ENCODE data around the gene HDAC2.

DNA sequence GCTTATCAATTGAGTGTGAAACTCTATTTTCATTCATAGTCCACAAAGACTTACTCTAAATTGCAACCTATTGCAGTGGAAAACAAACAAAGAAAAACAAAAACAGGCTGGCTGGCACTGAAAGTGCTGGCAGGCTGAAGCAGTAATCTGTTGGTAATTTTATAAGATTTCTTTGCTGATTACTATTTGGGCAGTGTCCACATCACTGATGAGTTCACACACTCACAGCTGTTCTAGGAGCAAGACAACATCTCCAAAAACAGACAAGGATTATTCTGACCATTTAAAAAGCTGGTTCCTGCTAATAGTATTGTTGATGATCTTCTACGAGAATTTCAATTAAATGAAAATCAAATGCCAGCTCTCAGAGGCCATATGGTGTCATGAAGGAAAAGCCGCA, 86.9 kb downstream of the HDAC2 start:
- TF ChIP-seq, protein P1, sequence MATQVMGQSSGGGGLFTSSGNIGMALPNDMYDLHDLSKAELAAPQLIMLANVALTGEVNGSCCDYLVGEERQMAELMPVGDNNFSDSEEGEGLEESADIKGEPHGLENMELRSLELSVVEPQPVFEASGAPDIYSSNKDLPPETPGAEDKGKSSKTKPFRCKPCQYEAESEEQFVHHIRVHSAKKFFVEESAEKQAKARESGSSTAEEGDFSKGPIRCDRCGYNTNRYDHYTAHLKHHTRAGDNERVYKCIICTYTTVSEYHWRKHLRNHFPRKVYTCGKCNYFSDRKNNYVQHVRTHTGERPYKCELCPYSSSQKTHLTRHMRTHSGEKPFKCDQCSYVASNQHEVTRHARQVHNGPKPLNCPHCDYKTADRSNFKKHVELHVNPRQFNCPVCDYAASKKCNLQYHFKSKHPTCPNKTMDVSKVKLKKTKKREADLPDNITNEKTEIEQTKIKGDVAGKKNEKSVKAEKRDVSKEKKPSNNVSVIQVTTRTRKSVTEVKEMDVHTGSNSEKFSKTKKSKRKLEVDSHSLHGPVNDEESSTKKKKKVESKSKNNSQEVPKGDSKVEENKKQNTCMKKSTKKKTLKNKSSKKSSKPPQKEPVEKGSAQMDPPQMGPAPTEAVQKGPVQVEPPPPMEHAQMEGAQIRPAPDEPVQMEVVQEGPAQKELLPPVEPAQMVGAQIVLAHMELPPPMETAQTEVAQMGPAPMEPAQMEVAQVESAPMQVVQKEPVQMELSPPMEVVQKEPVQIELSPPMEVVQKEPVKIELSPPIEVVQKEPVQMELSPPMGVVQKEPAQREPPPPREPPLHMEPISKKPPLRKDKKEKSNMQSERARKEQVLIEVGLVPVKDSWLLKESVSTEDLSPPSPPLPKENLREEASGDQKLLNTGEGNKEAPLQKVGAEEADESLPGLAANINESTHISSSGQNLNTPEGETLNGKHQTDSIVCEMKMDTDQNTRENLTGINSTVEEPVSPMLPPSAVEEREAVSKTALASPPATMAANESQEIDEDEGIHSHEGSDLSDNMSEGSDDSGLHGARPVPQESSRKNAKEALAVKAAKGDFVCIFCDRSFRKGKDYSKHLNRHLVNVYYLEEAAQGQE (IDR thresholded peaks at IDR 0.05; ENCODE audit: borderline replicate concordance in 1 of 2, low read depth in 1 of 2, low read length in 2 of 2): no peak
- TF ChIP-seq, protein P2, sequence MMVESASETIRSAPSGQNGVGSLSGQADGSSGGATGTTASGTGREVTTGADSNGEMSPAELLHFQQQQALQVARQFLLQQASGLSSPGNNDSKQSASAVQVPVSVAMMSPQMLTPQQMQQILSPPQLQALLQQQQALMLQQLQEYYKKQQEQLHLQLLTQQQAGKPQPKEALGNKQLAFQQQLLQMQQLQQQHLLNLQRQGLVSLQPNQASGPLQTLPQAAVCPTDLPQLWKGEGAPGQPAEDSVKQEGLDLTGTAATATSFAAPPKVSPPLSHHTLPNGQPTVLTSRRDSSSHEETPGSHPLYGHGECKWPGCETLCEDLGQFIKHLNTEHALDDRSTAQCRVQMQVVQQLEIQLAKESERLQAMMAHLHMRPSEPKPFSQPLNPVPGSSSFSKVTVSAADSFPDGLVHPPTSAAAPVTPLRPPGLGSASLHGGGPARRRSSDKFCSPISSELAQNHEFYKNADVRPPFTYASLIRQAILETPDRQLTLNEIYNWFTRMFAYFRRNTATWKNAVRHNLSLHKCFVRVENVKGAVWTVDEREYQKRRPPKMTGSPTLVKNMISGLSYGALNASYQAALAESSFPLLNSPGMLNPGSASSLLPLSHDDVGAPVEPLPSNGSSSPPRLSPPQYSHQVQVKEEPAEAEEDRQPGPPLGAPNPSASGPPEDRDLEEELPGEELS (CRISPR knock-in tag; IDR thresholded peaks at IDR 0.05): no peak
- TF ChIP-seq, protein P3, sequence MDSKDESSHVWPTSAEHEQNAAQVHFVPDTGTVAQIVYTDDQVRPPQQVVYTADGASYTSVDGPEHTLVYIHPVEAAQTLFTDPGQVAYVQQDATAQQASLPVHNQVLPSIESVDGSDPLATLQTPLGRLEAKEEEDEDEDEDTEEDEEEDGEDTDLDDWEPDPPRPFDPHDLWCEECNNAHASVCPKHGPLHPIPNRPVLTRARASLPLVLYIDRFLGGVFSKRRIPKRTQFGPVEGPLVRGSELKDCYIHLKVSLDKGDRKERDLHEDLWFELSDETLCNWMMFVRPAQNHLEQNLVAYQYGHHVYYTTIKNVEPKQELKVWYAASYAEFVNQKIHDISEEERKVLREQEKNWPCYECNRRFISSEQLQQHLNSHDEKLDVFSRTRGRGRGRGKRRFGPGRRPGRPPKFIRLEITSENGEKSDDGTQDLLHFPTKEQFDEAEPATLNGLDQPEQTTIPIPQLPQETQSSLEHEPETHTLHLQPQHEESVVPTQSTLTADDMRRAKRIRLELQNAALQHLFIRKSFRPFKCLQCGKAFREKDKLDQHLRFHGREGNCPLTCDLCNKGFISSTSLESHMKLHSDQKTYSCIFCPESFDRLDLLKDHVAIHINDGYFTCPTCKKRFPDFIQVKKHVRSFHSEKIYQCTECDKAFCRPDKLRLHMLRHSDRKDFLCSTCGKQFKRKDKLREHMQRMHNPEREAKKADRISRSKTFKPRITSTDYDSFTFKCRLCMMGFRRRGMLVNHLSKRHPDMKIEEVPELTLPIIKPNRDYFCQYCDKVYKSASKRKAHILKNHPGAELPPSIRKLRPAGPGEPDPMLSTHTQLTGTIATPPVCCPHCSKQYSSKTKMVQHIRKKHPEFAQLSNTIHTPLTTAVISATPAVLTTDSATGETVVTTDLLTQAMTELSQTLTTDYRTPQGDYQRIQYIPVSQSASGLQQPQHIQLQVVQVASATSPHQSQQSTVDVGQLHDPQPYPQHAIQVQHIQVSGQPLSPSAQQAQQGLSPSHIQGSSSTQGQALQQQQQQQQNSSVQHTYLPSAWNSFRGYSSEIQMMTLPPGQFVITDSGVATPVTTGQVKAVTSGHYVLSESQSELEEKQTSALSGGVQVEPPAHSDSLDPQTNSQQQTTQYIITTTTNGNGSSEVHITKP (CRISPR knock-in tag; IDR thresholded peaks at IDR 0.05; ENCODE audit: low read depth): no peak
- TF ChIP-seq, protein P4, sequence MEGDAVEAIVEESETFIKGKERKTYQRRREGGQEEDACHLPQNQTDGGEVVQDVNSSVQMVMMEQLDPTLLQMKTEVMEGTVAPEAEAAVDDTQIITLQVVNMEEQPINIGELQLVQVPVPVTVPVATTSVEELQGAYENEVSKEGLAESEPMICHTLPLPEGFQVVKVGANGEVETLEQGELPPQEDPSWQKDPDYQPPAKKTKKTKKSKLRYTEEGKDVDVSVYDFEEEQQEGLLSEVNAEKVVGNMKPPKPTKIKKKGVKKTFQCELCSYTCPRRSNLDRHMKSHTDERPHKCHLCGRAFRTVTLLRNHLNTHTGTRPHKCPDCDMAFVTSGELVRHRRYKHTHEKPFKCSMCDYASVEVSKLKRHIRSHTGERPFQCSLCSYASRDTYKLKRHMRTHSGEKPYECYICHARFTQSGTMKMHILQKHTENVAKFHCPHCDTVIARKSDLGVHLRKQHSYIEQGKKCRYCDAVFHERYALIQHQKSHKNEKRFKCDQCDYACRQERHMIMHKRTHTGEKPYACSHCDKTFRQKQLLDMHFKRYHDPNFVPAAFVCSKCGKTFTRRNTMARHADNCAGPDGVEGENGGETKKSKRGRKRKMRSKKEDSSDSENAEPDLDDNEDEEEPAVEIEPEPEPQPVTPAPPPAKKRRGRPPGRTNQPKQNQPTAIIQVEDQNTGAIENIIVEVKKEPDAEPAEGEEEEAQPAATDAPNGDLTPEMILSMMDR (CRISPR knock-in tag; IDR thresholded peaks at IDR 0.05): no peak
- TF ChIP-seq, protein P5, sequence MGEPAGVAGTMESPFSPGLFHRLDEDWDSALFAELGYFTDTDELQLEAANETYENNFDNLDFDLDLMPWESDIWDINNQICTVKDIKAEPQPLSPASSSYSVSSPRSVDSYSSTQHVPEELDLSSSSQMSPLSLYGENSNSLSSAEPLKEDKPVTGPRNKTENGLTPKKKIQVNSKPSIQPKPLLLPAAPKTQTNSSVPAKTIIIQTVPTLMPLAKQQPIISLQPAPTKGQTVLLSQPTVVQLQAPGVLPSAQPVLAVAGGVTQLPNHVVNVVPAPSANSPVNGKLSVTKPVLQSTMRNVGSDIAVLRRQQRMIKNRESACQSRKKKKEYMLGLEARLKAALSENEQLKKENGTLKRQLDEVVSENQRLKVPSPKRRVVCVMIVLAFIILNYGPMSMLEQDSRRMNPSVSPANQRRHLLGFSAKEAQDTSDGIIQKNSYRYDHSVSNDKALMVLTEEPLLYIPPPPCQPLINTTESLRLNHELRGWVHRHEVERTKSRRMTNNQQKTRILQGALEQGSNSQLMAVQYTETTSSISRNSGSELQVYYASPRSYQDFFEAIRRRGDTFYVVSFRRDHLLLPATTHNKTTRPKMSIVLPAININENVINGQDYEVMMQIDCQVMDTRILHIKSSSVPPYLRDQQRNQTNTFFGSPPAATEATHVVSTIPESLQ (CRISPR knock-in tag; conservative IDR thresholded peaks at IDR 0.05): no peak
- TF ChIP-seq ZNF746 (CRISPR knock-in tag; IDR thresholded peaks at IDR 0.05) (no peak), FOSL1 (CRISPR knock-in tag; IDR thresholded peaks at IDR 0.05; ENCODE audit: borderline replicate concordance) (no peak), CBFB (CRISPR knock-in tag; IDR thresholded peaks at IDR 0.05) (no peak), KLF16 (CRISPR knock-in tag; IDR thresholded peaks at IDR 0.05) (no peak), BCL6 (CRISPR knock-in tag; IDR thresholded peaks at IDR 0.05) (no peak), HDAC2 (CRISPR knock-in tag; IDR thresholded peaks at IDR 0.05) (no peak), RFXANK (CRISPR knock-in tag; IDR thresholded peaks at IDR 0.05) (no peak)
